ENCODE measurements around the gene KRTAP16-1. TPM values are rescaled to one million over a fixed set of nuclear protein-coding genes. Genes with fewer than 3 reads are reported as not detected.

KRTAP16-1 gene
- not detected for total RNA-seq

GRCh38 chr17:41308918-41309359, at the start of gene KRTAP16-1:
KRTAP16-1 (minus strand) TSS chr17:41309309; CDS start chr17:41309253, 56 bp downstream.

GRCh38 chr17:41350381-41350878, 41.3 kb upstream of the KRTAP16-1 start, which contains the start of gene KRT33A:
KRT33A (minus strand) TSS chr17:41350828; CDS start chr17:41350767, 61 bp downstream.

GRCh38 chr17:41315204-41315794, 6.2 kb upstream of the KRTAP16-1 start, which contains the start of gene KRTAP17-1:
KRTAP17-1 (minus strand) TSS chr17:41315710; CDS start chr17:41315650, 60 bp downstream.

GRCh38 chr17:41301916-41302901, 6.9 kb downstream of the KRTAP16-1 start, which contains the start of gene KRTAP29-1:
KRTAP29-1 (minus strand) TSS chr17:41302851; CDS start chr17:41302851, 0 bp downstream.

GRCh38 chr17:41275648-41276190, 33.4 kb downstream of the KRTAP16-1 start, which contains the start of gene KRTAP9-7:
KRTAP9-7 (plus strand) TSS chr17:41275698; CDS start chr17:41275698, 0 bp downstream.

GRCh38 chr17:41265078-41265477, 44.0 kb downstream of the KRTAP16-1 start, which contains the start of gene KRTAP9-6:
KRTAP9-6 (plus strand) TSS chr17:41265378; CDS start chr17:41265378, 0 bp downstream.

Other genes starting within 250 kb of the KRTAP16-1 start
- not detected for gene KRTAP2-3, start 249.2 kb downstream of the KRTAP16-1 start, total RNA-seq
- not detected for gene KRTAP2-4, start 243.4 kb downstream of the KRTAP16-1 start, total RNA-seq
- not detected for gene KRTAP4-7, start 225.2 kb downstream of the KRTAP16-1 start, total RNA-seq
- not detected for gene KRTAP4-8, start 211.2 kb downstream of the KRTAP16-1 start, total RNA-seq
- not detected for gene KRTAP4-16, start 207.1 kb downstream of the KRTAP16-1 start, total RNA-seq
- not detected for gene KRTAP4-9, start 203.9 kb downstream of the KRTAP16-1 start, total RNA-seq
- not detected for gene KRTAP4-11, start 190.9 kb downstream of the KRTAP16-1 start, total RNA-seq
- not detected for gene KRTAP4-12, start 185.1 kb downstream of the KRTAP16-1 start, total RNA-seq
- gene KRTAP4-6, start 168.8 kb downstream of the KRTAP16-1 start, total RNA-seq = not detected
- gene KRTAP4-5, start 159.5 kb downstream of the KRTAP16-1 start, total RNA-seq = not detected
- not detected for gene KRTAP4-4, start 148.6 kb downstream of the KRTAP16-1 start, total RNA-seq
- gene KRTAP4-3, start 141.1 kb downstream of the KRTAP16-1 start, total RNA-seq = not detected
- not detected for gene KRTAP4-2, start 131.1 kb downstream of the KRTAP16-1 start, total RNA-seq
- not detected for gene KRTAP4-1, start 124.4 kb downstream of the KRTAP16-1 start, total RNA-seq
- gene KRTAP9-1, start 119.4 kb downstream of the KRTAP16-1 start, total RNA-seq = not detected
- gene KRTAP9-2, start 82.7 kb downstream of the KRTAP16-1 start, total RNA-seq = not detected
- not detected for gene KRTAP9-3, start 76.9 kb downstream of the KRTAP16-1 start, total RNA-seq
- gene KRTAP9-8, start 71.3 kb downstream of the KRTAP16-1 start, total RNA-seq = 0.44 TPM
- gene KRTAP9-4, start 59.6 kb downstream of the KRTAP16-1 start, total RNA-seq = not detected
- gene KRTAP9-9, start 53.9 kb downstream of the KRTAP16-1 start, total RNA-seq = not detected
- gene KRTAP9-6, start 43.9 kb downstream of the KRTAP16-1 start, total RNA-seq = not detected
- not detected for gene KRTAP9-7, start 33.6 kb downstream of the KRTAP16-1 start, total RNA-seq
- not detected for gene KRTAP29-1, start 6.5 kb downstream of the KRTAP16-1 start, total RNA-seq
- not detected for gene KRTAP17-1, start 6.4 kb upstream of the KRTAP16-1 start, total RNA-seq
- gene KRT33A, start 41.5 kb upstream of the KRTAP16-1 start, total RNA-seq = not detected
- gene KRT33B, start 60.5 kb upstream of the KRTAP16-1 start, total RNA-seq = not detected
- not detected for gene KRT34, start 73.0 kb upstream of the KRTAP16-1 start, total RNA-seq
- gene KRT31, start 88.3 kb upstream of the KRTAP16-1 start, total RNA-seq = not detected
- not detected for gene KRT37, start 115.3 kb upstream of the KRTAP16-1 start, total RNA-seq
- not detected for gene KRT38, start 131.7 kb upstream of the KRTAP16-1 start, total RNA-seq
- not detected for gene KRT32, start 158.1 kb upstream of the KRTAP16-1 start, total RNA-seq
- not detected for gene KRT35, start 171.8 kb upstream of the KRTAP16-1 start, total RNA-seq
- gene KRT36, start 180.6 kb upstream of the KRTAP16-1 start, total RNA-seq = not detected
- gene KRT13, start 196.3 kb upstream of the KRTAP16-1 start, total RNA-seq = 200 TPM
- 80.3 TPM for gene KRT15, start 209.6 kb upstream of the KRTAP16-1 start, total RNA-seq
- gene KRT19, start 219.0 kb upstream of the KRTAP16-1 start, total RNA-seq = 131 TPM

Measured in camera-type eye (tissue), 1 donor.